CD1c-positive myeloid dendritic cell (primary cell): ENCODE measurements around the gene ELOVL5.
"Not testable (repeated sequence)": the region's sequence is repeated elsewhere in the genome, so short reads cannot be mapped to it uniquely, and the experiment has no call there.

Experiments
- DNase-seq: peaks from one replicate; pipeline ENCODE4 v3.0.0-alpha.2; 2016; ENCODE audit errors: extremely low spot score

Gene ELOVL5

GRCh38 chr6:53305506-53306005, 43.2 kb downstream of the ELOVL5 start:
- not testable (repeated sequence) for DNase-seq

GRCh38 chr6:53304953-53305352, 43.8 kb downstream of the ELOVL5 start:
- DNase-seq, result not testable (repeated sequence)

GRCh38 chr6:53302678-53303360, 45.9 kb downstream of the ELOVL5 start:
- DNase-seq, result no peak

- DNase-seq, result no peak
Observed at GRCh38 chr6:53301801-53302537, 46.8 kb downstream of the ELOVL5 start.

- no peak for DNase-seq
Observed at GRCh38 chr6:53300656-53301551, 47.8 kb downstream of the ELOVL5 start.

GRCh38 chr6:53299331-53300005, 49.3 kb downstream of the ELOVL5 start:
- no peak for DNase-seq

GRCh38 chr6:53297004-53297403, 51.7 kb downstream of the ELOVL5 start:
- no peak for DNase-seq

- no peak for DNase-seq
Observed at GRCh38 chr6:53295176-53295575, 53.6 kb downstream of the ELOVL5 start.

GRCh38 chr6:53294611-53295010, 54.1 kb downstream of the ELOVL5 start:
- DNase-seq, result no peak

- no peak for DNase-seq
Observed at GRCh38 chr6:53294095-53294494, 54.7 kb downstream of the ELOVL5 start.

GRCh38 chr6:53293691-53294090, 55.1 kb downstream of the ELOVL5 start:
- DNase-seq, result no peak

GRCh38 chr6:53290537-53291510, 57.9 kb downstream of the ELOVL5 start:
- DNase-seq, result no peak

GRCh38 chr6:53287336-53288225, 61.2 kb downstream of the ELOVL5 start:
- no peak for DNase-seq

- no peak for DNase-seq
Observed at GRCh38 chr6:53284901-53285300, 63.8 kb downstream of the ELOVL5 start.

- no peak for DNase-seq
Observed at GRCh38 chr6:53282741-53283140, 66.0 kb downstream of the ELOVL5 start.

- no peak for DNase-seq
Observed at GRCh38 chr6:53282234-53282633, 66.5 kb downstream of the ELOVL5 start.

- no peak for DNase-seq
Observed at GRCh38 chr6:53281518-53282215, 67.1 kb downstream of the ELOVL5 start.

GRCh38 chr6:53280207-53280606, 68.5 kb downstream of the ELOVL5 start:
- peak; percentile 21 for DNase-seq

- DNase-seq, result no peak
Observed at GRCh38 chr6:53279293-53279692, 69.5 kb downstream of the ELOVL5 start.
